HG02610 (cell line): ENCODE measurements around the gene SLC36A4.
"Not testable (repeated sequence)": the region's sequence is repeated elsewhere in the genome, so short reads cannot be mapped to it uniquely, and the experiment has no call there.

Experiments
- ATAC-seq: cut with Tn5 transposase; IDR thresholded peaks from one replicate; pipeline ENCODE4 v1.9.1; 2021; ENCODE audit warnings: mild to moderate bottlenecking, moderate library complexity; ENCODE audit not compliant: unreplicated experiment

The SLC36A4 gene

GRCh38 chr11:93194673-93195291 is 3.0 kb downstream of the SLC36A4 start:
- no peak for ATAC-seq

GRCh38 chr11:93193731-93194130 is 4.1 kb downstream of the SLC36A4 start:
- no peak for ATAC-seq

- ATAC-seq = no peak
Measured at GRCh38 chr11:93192163-93192562, 5.6 kb downstream of the SLC36A4 start.

GRCh38 chr11:93189462-93189861 is 8.3 kb downstream of the SLC36A4 start:
- no peak for ATAC-seq

GRCh38 chr11:93188726-93189125 is 9.1 kb downstream of the SLC36A4 start:
- ATAC-seq = no peak

- ATAC-seq = no peak
Measured at GRCh38 chr11:93187290-93187689, 10.5 kb downstream of the SLC36A4 start.

GRCh38 chr11:93177891-93178290 is 19.9 kb downstream of the SLC36A4 start:
- ATAC-seq = not testable (repeated sequence)

- ATAC-seq = no peak
Measured at GRCh38 chr11:93169950-93170561, 27.7 kb downstream of the SLC36A4 start.

GRCh38 chr11:93169143-93169542 is 28.6 kb downstream of the SLC36A4 start:
- no peak for ATAC-seq

GRCh38 chr11:93166862-93167261 is 30.9 kb downstream of the SLC36A4 start:
- ATAC-seq = no peak

- no peak for ATAC-seq
Measured at GRCh38 chr11:93166194-93166593, 31.6 kb downstream of the SLC36A4 start.

- ATAC-seq = no peak
Measured at GRCh38 chr11:93160808-93161207, 37.0 kb downstream of the SLC36A4 start.

- no peak for ATAC-seq
Measured at GRCh38 chr11:93160156-93160555, 37.6 kb downstream of the SLC36A4 start.

GRCh38 chr11:93159721-93160120 is 38.1 kb downstream of the SLC36A4 start:
- ATAC-seq = no peak

- no peak for ATAC-seq
Measured at GRCh38 chr11:93155738-93156137, 42.1 kb downstream of the SLC36A4 start.

- ATAC-seq = no peak
Measured at GRCh38 chr11:93145390-93145915, 52.3 kb downstream of the SLC36A4 start.

- ATAC-seq = no peak
Measured at GRCh38 chr11:93143800-93144199, 54.0 kb downstream of the SLC36A4 start.

GRCh38 chr11:93143186-93143585 is 54.6 kb downstream of the SLC36A4 start:
- ATAC-seq = no peak

GRCh38 chr11:93133488-93134109 is 64.2 kb downstream of the SLC36A4 start:
- ATAC-seq = no peak

- no peak for ATAC-seq
Measured at GRCh38 chr11:93132836-93133235, 65.0 kb downstream of the SLC36A4 start.

GRCh38 chr11:93131709-93132108 is 66.1 kb downstream of the SLC36A4 start:
- no peak for ATAC-seq

GRCh38 chr11:93128574-93128973 is 69.2 kb downstream of the SLC36A4 start:
- ATAC-seq = no peak
